ENCODE results near the gene GCM1.

DNA sequence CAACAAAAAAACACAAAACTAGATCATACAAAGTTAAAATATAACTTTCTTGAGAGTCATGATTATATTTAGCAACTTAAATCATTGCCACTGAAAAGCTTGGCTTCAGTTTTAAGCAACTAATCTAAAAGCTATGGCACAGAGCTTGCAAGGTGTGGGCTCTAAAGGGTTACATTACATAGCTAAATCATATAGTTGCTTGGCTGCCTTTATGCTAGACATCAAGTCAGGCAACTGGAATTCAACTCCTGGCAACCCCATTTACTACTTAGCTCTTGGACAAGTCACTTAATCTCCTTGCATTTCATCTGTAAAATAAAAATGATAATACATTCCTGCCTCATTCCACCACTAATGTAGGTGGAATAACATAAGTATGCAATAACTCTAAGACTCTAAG, 40.9 kb upstream of the GCM1 start:
- TF ChIP-seq, protein P1, sequence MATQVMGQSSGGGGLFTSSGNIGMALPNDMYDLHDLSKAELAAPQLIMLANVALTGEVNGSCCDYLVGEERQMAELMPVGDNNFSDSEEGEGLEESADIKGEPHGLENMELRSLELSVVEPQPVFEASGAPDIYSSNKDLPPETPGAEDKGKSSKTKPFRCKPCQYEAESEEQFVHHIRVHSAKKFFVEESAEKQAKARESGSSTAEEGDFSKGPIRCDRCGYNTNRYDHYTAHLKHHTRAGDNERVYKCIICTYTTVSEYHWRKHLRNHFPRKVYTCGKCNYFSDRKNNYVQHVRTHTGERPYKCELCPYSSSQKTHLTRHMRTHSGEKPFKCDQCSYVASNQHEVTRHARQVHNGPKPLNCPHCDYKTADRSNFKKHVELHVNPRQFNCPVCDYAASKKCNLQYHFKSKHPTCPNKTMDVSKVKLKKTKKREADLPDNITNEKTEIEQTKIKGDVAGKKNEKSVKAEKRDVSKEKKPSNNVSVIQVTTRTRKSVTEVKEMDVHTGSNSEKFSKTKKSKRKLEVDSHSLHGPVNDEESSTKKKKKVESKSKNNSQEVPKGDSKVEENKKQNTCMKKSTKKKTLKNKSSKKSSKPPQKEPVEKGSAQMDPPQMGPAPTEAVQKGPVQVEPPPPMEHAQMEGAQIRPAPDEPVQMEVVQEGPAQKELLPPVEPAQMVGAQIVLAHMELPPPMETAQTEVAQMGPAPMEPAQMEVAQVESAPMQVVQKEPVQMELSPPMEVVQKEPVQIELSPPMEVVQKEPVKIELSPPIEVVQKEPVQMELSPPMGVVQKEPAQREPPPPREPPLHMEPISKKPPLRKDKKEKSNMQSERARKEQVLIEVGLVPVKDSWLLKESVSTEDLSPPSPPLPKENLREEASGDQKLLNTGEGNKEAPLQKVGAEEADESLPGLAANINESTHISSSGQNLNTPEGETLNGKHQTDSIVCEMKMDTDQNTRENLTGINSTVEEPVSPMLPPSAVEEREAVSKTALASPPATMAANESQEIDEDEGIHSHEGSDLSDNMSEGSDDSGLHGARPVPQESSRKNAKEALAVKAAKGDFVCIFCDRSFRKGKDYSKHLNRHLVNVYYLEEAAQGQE (tag by site-specific recombination; IDR thresholded peaks at IDR 0.05), result no peak
- TF ChIP-seq, protein P2, sequence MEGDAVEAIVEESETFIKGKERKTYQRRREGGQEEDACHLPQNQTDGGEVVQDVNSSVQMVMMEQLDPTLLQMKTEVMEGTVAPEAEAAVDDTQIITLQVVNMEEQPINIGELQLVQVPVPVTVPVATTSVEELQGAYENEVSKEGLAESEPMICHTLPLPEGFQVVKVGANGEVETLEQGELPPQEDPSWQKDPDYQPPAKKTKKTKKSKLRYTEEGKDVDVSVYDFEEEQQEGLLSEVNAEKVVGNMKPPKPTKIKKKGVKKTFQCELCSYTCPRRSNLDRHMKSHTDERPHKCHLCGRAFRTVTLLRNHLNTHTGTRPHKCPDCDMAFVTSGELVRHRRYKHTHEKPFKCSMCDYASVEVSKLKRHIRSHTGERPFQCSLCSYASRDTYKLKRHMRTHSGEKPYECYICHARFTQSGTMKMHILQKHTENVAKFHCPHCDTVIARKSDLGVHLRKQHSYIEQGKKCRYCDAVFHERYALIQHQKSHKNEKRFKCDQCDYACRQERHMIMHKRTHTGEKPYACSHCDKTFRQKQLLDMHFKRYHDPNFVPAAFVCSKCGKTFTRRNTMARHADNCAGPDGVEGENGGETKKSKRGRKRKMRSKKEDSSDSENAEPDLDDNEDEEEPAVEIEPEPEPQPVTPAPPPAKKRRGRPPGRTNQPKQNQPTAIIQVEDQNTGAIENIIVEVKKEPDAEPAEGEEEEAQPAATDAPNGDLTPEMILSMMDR (tag by site-specific recombination; IDR thresholded peaks at IDR 0.05), result no peak
- no peak for TF ChIP-seq GLI2 (tag by site-specific recombination; IDR thresholded peaks at IDR 0.05; ENCODE audit: borderline replicate concordance, low read depth)
- TF ChIP-seq, protein P3, sequence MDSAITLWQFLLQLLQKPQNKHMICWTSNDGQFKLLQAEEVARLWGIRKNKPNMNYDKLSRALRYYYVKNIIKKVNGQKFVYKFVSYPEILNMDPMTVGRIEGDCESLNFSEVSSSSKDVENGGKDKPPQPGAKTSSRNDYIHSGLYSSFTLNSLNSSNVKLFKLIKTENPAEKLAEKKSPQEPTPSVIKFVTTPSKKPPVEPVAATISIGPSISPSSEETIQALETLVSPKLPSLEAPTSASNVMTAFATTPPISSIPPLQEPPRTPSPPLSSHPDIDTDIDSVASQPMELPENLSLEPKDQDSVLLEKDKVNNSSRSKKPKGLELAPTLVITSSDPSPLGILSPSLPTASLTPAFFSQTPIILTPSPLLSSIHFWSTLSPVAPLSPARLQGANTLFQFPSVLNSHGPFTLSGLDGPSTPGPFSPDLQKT (IDR thresholded peaks at IDR 0.05; ENCODE audit: borderline replicate concordance, low read depth, low read length), result no peak

Measured in HEK293 (cell line).